ENCODE results near the gene CRAT.
"Not testable (repeated sequence)": the region's sequence is repeated elsewhere in the genome, so short reads cannot be mapped to it uniquely, and the experiment has no call there.

The CRAT gene

DNA sequence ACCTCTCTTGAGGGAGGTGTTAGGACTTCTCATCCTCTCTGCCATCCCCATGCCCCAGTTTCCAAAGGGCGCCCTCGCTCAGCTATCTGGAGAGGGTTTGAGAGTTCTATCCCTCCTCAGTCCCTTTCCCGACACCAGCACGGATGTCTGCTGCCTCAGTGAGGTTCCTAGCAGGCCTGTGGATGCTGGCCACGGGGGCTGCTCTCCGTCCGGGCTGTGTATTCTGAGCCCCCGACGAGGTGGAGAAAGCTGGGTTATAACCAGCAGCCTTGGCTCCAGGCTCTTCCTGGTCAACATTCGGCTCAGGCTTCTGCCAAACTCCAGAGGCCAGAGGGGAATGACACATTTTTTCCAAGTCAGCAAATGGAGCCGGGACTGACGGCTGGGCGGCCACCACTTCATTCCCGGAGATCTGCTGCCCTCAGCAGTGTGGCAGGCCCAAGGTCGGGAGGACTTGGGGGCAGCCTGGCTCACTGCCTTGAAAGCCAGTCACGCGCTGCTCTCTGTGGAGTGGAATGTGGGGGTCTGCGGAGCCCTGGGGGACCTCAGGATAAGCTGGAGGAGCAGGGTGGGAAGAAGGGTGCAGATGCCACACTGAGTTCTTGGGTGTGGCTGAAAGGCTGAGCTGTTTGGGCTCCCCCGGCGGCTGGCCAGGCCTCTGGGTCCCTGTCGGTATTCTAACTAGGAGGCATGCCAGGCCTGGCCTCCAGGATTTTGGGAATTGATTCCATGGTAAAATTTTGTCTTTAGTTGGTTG lies 28.1 kb upstream of the CRAT start:
- no peak for DNase-seq

DNA sequence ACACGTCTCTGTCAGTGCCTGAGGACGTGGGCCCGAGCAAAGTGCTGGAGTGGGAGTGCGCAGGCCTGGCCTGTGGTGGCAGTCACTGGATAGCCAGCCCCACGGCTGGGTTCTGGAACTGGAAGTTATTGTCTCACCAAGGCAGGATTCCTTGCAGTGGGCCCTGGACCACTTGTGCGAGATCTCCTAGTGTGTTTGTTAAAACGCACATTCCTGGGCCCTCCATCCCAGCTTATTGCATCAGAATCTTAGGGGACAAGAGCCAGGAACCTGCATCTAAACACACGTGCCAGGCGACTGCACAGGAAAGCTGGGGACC lies 27.5 kb upstream of the CRAT start:
- no peak for DNase-seq

DNA sequence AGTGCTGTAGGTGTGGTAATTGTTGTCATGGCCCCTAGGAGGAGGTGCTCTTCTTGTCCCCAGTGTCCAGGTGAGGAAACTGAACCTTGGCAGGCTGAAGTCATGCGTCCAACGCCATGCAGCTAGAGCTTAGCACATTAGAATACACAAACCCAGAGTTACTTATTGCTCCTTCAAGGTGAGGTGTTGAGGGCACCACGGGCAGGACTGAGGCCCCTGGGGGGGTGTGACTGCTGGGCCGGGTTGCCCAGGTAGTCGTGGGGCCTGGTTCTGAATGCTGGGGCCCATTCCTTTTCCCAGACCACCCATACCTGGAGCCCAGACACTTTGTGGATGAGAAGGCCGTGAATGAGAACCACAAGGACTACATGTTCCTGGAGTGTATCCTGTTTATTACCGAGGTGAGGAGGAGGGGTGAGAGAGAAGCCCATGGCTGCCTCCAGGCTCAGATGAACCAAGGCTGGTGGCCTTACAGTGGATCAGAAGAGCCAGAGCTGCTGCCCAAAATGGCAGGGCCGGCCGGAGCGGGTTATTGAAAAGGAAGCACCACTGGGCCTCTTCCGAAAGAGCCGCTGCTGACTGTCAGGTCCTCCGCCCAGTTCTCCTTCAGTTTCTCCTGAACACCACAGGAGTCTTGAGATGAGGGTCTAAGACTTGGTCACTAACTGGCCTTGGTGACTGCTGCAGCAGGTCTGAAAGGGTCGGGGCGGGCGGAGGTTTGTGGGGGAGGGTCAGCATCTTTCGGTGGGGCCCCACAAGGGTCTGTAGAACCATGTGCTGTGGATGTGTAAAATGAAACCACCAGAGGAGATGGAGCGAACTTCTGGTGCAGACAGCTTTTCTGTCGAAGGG lies 26.9 kb upstream of the CRAT start:
- DNase-seq: no peak

DNA sequence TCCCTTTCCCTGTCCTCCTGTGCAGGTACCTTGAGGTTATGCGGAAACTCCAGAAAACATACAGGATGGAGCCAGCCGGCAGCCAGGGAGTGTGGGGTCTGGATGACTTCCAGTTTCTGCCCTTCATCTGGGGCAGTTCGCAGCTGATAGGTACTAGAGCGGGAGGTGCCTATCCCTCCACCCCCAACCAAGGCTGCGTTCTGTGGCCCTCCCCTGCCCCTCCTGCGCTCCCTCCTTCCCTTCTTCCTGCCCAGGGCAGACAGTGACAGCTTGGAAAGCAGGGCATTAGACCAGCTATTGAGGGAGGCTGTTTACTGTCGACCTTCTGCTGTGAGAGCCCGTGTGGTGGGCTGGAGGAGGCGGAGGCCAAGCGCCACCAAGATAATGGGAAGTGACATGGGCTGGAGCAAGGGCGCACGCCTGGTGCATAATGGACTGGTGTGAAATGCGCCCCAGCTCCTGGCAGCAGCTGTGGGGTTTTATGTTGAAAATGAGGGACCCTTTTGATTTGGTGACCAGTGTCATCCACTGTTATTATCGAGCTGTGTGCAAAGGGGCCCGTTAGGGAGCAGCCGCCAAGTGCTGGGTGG lies 25.9 kb upstream of the CRAT start:
- no peak for DNase-seq

DNA sequence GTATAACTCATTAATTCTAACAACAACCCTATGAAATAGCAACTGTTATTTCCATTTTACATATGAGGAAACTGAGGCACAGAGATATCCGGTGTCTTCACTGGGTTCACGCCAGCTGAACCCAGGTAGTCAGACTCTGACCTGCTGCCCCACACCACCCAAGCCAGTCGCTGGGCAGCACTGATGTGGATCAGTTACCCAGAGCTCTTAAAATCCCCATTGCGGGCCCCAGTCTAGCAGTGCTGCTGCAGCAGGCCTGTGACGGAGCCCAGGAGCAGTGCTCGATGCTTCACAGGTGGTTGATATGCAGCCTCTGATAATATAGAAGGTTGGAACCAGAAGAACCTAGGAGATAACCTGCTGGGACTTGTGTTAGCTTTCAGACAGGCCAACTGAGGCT lies 24.9 kb upstream of the CRAT start:
- no peak for DNase-seq

DNA sequence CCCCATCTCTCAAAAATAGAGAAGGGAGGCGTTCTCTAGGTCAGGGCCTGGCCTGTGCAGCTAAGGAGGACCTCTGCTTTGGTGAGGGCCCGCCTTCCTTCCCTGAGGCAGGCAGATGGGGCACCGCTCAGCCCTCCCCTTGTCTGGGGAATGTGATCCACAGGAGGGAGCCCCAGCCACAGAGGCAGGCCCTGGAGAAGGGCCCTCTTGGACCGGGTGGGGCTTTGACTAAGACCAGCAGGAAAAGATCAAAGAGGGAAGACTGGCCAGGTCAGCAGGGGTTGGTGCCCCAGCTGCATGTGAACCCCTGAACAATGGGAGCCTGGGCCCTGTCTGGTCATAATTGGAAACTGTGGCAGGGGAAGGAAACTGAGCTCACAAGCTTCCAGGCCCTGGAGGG lies 22.5 kb upstream of the CRAT start:
- DNase-seq: no peak

DNA sequence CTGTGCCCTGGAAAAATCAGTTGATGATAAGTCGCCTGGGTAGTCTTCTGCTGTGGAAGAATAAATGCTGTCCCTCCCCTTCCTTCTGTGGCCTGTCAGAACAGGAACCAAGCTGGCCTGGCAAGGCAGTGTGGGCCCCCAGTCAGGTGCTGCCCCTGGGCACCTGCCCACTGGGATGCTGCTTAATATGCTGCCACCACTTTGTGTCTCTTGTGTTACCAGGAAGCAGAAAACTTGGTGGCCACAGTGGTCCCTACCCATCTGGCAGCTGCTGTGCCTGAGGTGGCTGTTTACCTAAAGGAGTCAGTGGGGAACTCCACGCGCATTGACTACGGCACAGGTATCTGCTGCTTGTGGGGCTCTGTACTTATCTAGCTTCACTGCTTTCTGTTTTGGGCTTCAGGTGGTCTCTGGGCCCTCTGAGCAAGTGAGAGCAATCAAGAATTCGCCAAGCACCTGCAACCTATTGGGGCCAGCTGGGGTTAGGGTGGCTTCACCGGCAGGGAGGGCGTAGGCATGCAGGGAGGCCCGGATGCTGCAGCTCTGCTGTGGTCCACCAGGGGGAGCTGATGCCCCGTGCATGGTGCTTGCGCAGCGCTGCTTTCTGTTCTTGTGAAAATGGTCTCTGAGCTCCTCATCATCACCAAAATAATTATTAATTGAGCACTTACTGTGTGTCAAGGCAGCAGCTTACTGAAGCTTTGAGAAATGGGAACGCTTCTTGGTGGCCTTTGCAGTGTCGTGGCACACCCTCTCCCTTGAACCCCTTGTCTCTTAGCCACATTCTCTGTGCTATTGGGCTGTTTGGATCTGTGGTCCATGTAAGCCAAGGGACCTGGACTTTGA lies 20.9 kb upstream of the CRAT start:
- peak; percentile 47 to 91 for DNase-seq

DNA sequence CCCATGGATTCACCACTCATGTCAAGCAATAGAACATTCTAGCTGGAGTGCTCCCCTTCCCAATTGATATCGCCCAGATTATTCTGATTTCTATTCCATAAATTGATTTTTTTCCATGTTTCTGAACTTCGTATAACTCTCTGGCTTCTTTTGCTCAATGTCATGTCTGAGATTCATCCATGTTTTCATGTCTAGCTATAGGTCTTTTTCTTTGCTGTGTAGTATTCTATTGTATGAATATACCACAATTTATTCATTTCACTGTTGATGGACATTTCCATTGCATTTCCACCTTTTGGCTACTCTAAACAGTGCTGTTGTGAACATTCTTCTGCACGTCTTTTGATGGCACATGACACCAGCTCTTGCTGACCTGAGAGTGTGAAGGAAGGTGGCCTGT lies 20.2 kb upstream of the CRAT start:
- no peak for DNase-seq

DNA sequence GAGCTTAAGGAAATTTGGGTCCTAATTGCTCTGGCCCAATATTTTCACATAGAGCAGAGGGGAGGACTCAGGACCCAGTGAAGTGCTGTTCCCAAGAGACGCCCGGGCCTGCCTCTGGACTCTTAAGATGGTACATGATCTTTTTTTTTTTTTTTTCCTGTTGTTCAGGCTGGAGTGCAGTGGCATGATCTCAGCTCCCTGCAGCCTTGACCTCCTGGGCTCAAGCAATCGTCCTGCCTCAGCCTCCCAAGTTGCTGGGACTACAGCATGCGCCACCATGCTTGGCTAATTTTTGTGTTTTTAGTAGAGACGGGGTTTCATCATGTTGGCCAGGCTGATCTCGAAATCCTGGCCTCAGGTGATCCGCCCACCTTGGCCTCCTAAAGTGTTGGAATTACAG lies 19.7 kb upstream of the CRAT start:
- not testable (repeated sequence) for DNase-seq

DNA sequence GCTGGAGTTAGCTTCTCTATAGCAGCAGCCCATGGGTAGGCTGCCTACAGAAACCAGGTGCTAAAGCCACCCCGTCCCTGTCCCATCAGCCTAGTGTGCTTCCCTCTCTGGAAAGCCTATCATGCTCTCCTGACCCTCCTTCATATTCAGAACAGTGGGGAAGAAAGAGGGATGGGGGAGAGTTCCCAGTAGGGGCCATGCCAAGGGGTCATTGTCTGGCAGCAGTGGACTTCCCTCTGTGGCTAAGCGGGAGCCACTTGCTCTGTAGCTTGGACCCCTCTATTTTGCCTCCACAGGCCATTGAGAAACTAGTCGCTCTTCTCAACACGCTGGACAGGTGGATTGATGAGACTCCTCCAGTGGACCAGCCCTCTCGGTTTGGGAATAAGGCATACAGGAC lies 18.1 kb upstream of the CRAT start:
- no peak for DNase-seq

DNA sequence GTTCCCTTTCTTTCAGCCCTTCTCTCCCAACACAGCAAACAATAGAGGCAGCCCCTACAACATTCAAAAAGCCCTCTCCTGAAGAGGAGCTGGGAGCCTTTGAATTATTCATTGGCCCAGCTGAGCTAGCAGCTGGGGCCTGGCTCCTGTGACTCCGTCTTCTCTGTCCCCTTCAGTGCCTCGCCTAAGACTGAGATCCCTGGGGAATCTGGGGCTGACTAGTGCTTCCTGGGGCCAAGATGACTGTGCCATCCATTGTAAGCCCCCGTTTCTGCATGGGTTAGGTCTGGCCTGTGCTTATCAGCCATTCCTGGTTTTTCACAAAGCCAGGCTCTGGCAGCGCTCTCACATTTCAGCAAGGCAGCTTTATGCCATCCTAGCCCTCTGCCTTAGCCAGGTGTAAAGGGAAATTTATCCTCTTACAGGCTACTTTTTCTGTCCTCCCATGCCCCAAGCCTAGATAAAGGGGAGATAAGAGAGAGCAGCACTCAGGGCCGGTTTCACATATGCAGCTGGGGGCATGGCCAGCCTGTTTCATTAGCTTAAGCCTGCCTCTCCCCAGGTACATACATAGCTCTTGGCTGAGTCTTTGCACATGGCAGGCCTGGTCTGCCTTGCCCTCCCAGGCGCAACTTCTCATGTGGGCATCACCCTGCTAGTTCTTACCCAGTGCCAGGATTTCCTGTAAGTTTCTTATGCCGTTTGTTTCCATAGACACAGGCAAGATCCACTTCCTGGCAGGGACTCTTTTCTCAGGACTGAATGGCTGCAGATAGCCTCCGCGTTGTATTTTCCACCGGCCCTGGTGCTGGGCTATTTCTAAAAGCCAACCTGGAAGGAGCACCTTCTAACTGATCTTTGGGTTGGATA lies 16.4 kb upstream of the CRAT start:
- no peak for DNase-seq

DNA sequence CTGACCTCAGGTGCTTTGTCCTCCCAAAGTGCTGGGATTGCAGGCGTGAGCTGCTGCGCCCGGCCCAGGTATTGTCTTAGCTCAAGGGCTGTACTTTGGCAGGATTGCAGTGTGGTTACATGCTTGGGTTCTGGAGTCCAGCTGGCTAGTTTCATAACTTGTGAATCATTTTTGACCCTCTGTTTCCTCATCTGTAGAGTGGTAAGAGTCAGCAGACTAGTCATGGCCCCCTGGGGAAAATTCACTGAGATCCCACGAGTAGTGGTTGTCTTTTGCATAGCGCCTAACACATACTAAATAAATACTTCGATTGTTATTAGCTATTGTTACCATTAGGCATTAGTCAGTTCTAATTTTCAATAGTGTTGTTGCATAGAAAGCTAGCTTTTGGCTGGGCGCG lies 14.9 kb upstream of the CRAT start:
- DNase-seq: peak; percentile 27 to 69

DNA sequence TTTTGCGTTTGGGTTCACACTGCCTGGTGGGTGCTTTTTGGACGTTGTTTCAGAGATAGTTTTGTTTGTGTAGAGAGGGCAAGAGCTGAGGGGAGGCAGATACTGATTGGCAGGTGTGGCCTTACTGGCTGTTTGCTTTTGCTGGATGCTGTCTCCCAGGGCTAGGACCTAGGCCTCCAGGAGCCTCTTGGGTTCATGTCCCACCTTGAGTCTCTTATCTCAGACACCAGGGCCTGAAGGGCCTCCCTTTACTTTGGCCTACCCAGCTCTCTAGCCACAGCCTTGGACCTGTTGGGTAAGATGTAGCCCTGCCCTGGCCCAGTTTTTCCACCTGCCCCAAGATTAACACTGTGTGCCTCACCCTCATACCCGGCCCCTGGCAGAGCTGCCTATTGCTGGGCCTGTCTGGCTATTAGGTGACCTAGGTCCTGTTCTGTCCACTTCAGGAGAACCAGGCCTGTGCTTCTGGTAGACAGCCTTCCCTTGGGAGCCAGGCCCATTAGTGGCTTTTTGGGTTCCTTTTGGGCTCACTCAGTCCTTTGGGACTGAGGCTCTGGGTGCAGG lies 14.0 kb upstream of the CRAT start:
- DNase-seq: no peak

DNA sequence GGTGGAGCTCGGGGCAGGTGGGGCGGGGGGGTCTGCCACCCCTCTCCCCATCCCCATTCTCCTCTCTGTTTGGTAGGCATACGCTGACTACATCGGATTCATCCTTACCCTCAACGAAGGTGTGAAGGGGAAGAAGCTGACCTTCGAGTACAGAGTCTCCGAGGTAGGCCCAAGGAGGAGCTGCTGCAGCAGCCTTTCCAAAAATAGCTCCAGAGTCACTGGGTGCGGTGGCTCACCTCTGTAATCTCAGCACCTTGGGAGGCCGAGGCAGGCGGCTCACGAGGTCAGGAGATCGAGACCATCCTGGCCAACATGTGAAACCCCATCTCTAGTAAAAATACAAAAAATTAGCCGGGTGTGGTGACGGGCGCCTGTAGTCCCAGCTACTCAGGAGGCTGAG lies 12.4 kb upstream of the CRAT start:
- not testable (repeated sequence) for DNase-seq

DNA sequence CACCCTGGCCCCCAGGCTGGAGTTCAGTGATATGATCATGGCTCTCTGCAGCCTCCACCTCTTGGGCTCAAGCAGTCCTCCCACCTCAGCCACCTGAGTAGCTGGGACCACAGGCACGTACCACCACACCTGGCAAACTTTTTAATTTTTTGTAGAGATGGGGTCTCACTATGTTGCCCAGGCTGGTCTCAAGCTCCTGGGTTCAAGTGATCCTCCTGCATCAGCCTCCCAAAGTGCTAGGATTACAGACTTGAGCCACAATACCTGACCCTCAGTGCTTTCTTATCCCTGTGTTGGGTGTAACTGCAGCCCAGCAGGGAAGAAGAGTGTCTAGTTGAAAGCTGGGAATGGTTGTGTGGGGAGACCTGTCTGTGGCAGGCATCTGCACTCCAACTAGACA lies 11.5 kb upstream of the CRAT start:
- DNase-seq: no peak

DNA sequence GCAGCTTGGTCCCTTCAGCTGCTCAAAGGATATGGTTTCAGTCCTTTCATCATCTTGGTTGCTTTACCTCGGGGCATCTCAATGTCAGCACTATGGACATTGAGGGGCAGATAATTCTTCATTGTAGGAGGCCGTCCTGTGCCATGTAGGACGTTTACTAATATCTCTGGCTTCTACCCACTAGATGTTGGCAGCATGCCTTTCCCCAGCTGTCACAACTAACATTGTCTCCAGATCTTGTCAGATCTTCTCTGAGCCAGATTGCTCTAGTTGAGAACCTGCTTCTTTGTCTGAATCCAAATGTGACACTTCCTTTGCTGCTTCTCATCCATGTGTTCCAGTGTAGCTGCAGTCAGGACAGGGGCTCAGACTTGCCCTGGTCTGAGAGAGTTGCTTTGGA lies 10.9 kb upstream of the CRAT start:
- no peak for DNase-seq

DNA sequence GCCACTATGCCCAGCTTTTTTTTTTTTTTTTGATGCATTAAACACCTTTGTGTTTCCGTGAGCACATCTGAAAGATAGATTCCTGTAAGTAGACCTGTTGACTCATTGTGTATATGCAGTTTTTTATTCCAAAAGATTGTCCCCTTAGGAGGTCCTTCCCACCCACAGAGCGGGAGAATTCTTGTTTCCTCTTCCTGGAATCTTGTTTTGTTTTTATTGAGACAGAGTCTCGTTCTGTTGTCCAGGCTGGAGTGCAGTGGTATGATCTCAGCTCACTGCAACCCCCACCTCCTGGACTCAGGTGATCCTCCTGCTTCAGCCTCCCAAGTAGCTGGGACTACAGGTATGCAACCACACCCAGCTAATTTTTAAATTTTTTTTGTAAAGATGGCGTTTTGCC lies 8.2 kb upstream of the CRAT start:
- no peak for DNase-seq

DNA sequence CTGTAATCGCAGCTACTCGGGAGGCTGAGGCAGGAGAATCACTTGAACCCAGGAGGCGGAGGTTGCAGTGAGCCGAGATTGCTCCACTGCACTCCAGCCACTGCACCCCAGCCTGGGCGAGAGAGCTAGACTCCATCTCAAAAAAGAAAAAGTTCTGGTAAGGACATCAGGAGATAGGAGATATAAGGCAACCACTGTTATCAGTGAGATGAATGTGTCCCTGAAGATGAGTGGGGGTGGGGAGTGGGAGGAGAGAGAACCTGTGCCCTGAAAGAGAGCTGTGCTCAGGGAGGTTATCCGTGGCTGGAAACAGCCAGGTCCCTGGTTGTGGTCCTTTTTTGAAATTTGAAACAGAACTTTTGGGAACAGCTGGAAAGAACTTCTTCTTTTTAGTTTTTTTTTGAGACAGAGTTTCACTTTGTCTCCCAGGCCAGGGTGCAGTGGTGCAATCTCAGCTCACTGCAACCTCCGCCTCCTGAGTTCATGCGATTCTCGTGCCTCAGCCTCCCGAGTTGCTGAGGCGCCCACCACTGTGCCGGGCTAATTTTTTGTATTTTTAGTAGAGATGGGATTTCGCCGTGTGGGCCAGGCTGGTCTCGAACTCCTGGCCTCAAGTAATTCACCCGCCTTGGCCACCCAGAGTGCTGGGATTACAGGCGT lies 3.2 kb upstream of the CRAT start:
- DNase-seq: peak; percentile 58 to 67

DNA sequence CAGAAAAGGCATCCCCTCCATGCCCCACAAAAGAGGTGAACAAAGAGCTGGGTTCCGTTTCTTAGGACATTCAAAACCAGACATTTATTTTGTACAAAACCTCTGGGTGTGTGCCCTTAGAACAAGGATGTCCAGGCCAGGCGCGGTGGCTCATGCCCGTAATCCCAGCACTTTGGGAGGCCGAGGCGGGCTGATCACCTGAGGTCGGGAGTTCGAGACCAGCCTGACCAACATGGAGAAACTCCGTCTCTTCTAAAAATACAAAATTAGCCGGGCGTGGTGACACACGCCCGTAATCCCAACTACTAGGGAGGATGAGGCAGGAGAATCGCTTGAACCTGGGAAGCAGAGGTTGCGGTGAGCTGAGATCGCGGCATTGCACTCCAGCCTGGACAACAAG lies 1.9 kb upstream of the CRAT start:
- not testable (repeated sequence) for DNase-seq

DNA sequence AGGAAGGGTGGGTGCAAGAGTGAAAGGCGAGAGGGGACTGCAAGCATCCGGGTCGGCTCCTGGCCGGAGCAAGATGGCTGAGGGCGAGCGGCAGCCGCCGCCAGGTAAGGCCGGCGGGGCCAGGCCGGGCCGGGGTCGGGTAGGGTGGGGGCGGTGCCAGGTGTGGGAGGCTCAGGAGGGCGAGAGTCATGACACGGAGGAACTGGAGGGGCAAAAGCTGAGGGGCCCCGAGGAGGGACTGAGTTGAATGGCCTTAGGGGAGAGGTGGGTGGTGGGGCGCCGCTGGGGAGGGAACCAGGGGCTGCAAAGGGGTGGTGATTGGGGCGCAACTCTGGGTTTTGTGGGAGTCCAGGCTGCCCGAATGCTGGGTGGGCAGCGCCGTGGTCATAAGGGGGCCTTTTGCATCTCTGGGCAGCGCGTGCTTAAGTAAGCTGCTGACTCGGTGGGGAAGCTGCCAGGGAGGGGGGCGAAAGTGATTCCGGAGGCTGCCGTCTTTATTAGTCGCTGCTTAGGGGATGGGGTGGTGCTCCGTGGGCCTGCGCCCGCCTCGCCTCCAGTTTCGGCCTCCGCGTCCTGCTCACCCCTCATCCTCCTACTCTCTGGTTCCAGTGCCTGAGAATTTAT lies 1.0 kb upstream of the CRAT start:
- DNase-seq: no peak
